ENCODE results near the gene LAMC2.

LAMC2 gene

DNA sequence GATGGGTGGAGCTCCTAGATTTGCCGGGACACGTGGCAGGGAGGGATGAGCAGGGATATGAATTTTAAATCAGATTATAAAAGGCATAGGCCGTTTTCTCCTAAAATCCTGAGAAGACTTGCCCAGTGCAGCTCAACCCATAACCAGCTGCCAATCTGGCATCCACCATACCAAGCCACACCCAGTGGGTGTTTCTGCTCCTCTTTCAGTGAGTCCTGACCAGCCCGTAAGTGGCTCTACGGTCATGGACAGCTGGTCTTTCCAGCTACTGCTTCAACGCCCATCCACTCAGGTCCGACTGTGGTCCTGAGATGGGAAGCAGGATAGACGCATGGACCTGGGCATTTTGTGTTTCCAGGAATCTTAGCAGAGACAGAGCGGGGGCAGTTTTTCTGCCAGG lies 107.2 kb downstream of the LAMC2 start:
- TF ChIP-seq, protein P1, sequence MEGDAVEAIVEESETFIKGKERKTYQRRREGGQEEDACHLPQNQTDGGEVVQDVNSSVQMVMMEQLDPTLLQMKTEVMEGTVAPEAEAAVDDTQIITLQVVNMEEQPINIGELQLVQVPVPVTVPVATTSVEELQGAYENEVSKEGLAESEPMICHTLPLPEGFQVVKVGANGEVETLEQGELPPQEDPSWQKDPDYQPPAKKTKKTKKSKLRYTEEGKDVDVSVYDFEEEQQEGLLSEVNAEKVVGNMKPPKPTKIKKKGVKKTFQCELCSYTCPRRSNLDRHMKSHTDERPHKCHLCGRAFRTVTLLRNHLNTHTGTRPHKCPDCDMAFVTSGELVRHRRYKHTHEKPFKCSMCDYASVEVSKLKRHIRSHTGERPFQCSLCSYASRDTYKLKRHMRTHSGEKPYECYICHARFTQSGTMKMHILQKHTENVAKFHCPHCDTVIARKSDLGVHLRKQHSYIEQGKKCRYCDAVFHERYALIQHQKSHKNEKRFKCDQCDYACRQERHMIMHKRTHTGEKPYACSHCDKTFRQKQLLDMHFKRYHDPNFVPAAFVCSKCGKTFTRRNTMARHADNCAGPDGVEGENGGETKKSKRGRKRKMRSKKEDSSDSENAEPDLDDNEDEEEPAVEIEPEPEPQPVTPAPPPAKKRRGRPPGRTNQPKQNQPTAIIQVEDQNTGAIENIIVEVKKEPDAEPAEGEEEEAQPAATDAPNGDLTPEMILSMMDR (IDR thresholded peaks at IDR 0.05; ENCODE audit: low read length, missing control alignments): no peak
- DNase-seq (ENCODE audit: low read depth): no peak
- H3K4me3 ChIP-seq (replicated peaks; ENCODE audit: low read depth, low read length): no peak overlapping the region

- no peak for DNase-seq (ENCODE audit: low read depth)
- H3K4me3 ChIP-seq (replicated peaks; ENCODE audit: low read depth, low read length): no peak overlapping the region
- TF ChIP-seq, protein P1 (IDR thresholded peaks at IDR 0.05; ENCODE audit: low read length, missing control alignments): no peak
Measured at GRCh38 chr1:183293876-183294275, 107.8 kb downstream of the LAMC2 start.
